ENCODE data around the gene TFF3.

Gene TFF3

GRCh38 chr21:42315296-42315891, at the start of gene TFF3:
Gene TFF3 (minus strand): TSS chr21:42315409. CDS start chr21:42315374, 35 bp downstream.
- H3K4me3 ChIP-seq (ENCODE audit: low read depth, low read length), result no peak within 1 kb of the TSS
- DNase-seq (ENCODE audit: low read depth), result no peak
- no peak for TF ChIP-seq MAX (IDR thresholded peaks at IDR 0.05; ENCODE audit: low read depth, low read length)
- TF ChIP-seq CTCF (IDR thresholded peaks at IDR 0.05; ENCODE audit: low read depth, low read length), result no peak
- no peak for TF ChIP-seq MYC (IDR thresholded peaks at IDR 0.05; ENCODE audit: low read depth, low read length)
- TF ChIP-seq POLR2A (IDR thresholded peaks at IDR 0.05; ENCODE audit: extremely low read depth, insufficient read length), result no peak

- H3K4me3 ChIP-seq (ENCODE audit: low read depth, low read length), result no peak overlapping the region
- TF ChIP-seq CTCF (IDR thresholded peaks at IDR 0.05; ENCODE audit: low read depth, low read length) (no peak), MYC (IDR thresholded peaks at IDR 0.05; ENCODE audit: low read depth, low read length) (peak; percentile 84), MAX (IDR thresholded peaks at IDR 0.05; ENCODE audit: low read depth, low read length) (peak; percentile 94), POLR2A (IDR thresholded peaks at IDR 0.05; ENCODE audit: extremely low read depth, insufficient read length) (no peak)
- peak; percentile 81 for DNase-seq (ENCODE audit: low read depth)
Measured at GRCh38 chr21:42364304-42364865, 49.2 kb upstream of the TFF3 start.

GRCh38 chr21:42363312-42363711, 48.1 kb upstream of the TFF3 start:
- TF ChIP-seq MAX (IDR thresholded peaks at IDR 0.05; ENCODE audit: low read depth, low read length) (no peak), POLR2A (IDR thresholded peaks at IDR 0.05; ENCODE audit: extremely low read depth, insufficient read length) (no peak), MYC (IDR thresholded peaks at IDR 0.05; ENCODE audit: low read depth, low read length) (no peak), CTCF (IDR thresholded peaks at IDR 0.05; ENCODE audit: low read depth, low read length) (no peak)
- no peak overlapping the region for H3K4me3 ChIP-seq (ENCODE audit: low read depth, low read length)
- DNase-seq (ENCODE audit: low read depth), result no peak

- TF ChIP-seq POLR2A (IDR thresholded peaks at IDR 0.05; ENCODE audit: extremely low read depth, insufficient read length) (no peak), MYC (IDR thresholded peaks at IDR 0.05; ENCODE audit: low read depth, low read length) (no peak), MAX (IDR thresholded peaks at IDR 0.05; ENCODE audit: low read depth, low read length) (no peak), CTCF (IDR thresholded peaks at IDR 0.05; ENCODE audit: low read depth, low read length) (no peak)
- no peak overlapping the region for H3K4me3 ChIP-seq (ENCODE audit: low read depth, low read length)
- DNase-seq (ENCODE audit: low read depth), result no peak
Measured at GRCh38 chr21:42362700-42363099, 47.5 kb upstream of the TFF3 start.

- H3K4me3 ChIP-seq (ENCODE audit: low read depth, low read length), result no peak overlapping the region
- DNase-seq (ENCODE audit: low read depth), result no peak
- TF ChIP-seq POLR2A (IDR thresholded peaks at IDR 0.05; ENCODE audit: extremely low read depth, insufficient read length) (no peak), MAX (IDR thresholded peaks at IDR 0.05; ENCODE audit: low read depth, low read length) (no peak)
Measured at GRCh38 chr21:42362198-42362597, 47.0 kb upstream of the TFF3 start.

- no peak overlapping the region for H3K4me3 ChIP-seq (ENCODE audit: low read depth, low read length)
- no peak for TF ChIP-seq MYC (IDR thresholded peaks at IDR 0.05; ENCODE audit: low read depth, low read length)
- no peak for DNase-seq (ENCODE audit: low read depth)
Measured at GRCh38 chr21:42361286-42361685, 46.1 kb upstream of the TFF3 start.
